CD1c-positive myeloid dendritic cell (primary cell): Measurements from ENCODE around the gene KLHL22.

Experiments
- DNase-seq: peaks from one replicate; pipeline ENCODE4 v3.0.0-alpha.2; 2016; ENCODE audit errors: extremely low spot score

The KLHL22 gene

GRCh38 chr22:20446383-20446970 is 49.1 kb downstream of the KLHL22 start:
- no peak for DNase-seq

GRCh38 chr22:20444325-20444724 is 51.3 kb downstream of the KLHL22 start:
- DNase-seq: no peak

GRCh38 chr22:20442485-20443284 is 52.9 kb downstream of the KLHL22 start:
- no peak for DNase-seq

- no peak for DNase-seq
Measured at GRCh38 chr22:20441631-20442484, 53.7 kb downstream of the KLHL22 start.

- no peak for DNase-seq
Measured at GRCh38 chr22:20440637-20441591, 54.7 kb downstream of the KLHL22 start.

- DNase-seq: no peak
Measured at GRCh38 chr22:20439928-20440575, 55.5 kb downstream of the KLHL22 start.

- DNase-seq: no peak
Measured at GRCh38 chr22:20439556-20439927, 56.1 kb downstream of the KLHL22 start.

- DNase-seq: no peak
Measured at GRCh38 chr22:20438678-20439492, 56.7 kb downstream of the KLHL22 start.

- no peak for DNase-seq
Measured at GRCh38 chr22:20438427-20438677, 57.2 kb downstream of the KLHL22 start.

GRCh38 chr22:20437613-20438426 is 57.8 kb downstream of the KLHL22 start, which contains the start of gene SCARF2:
Gene SCARF2, minus strand, starts transcription at chr22:20437825. Its CDS starts 71 bp downstream, at chr22:20437754.
- no peak for DNase-seq

- DNase-seq: no peak
Measured at GRCh38 chr22:20436768-20437612, 58.6 kb downstream of the KLHL22 start.

GRCh38 chr22:20436307-20436767 is 59.3 kb downstream of the KLHL22 start:
- DNase-seq: no peak

GRCh38 chr22:20435436-20436306 is 59.9 kb downstream of the KLHL22 start:
- DNase-seq: no peak

- DNase-seq: no peak
Measured at GRCh38 chr22:20434773-20435172, 60.8 kb downstream of the KLHL22 start.

GRCh38 chr22:20434264-20434751 is 61.3 kb downstream of the KLHL22 start:
- no peak for DNase-seq

- DNase-seq: no peak
Measured at GRCh38 chr22:20433686-20434241, 61.8 kb downstream of the KLHL22 start.

- DNase-seq: no peak
Measured at GRCh38 chr22:20433191-20433590, 62.4 kb downstream of the KLHL22 start.
